ENCODE measurements around the gene PTPRN2. TPM values are rescaled to one million over a fixed set of nuclear protein-coding genes. Genes with fewer than 3 reads are reported as not detected.

Gene PTPRN2
- total and polyA plus RNA-seq, 2 experiments from 2014 or later = 0.28 TPM; not detected in 1

DNA sequence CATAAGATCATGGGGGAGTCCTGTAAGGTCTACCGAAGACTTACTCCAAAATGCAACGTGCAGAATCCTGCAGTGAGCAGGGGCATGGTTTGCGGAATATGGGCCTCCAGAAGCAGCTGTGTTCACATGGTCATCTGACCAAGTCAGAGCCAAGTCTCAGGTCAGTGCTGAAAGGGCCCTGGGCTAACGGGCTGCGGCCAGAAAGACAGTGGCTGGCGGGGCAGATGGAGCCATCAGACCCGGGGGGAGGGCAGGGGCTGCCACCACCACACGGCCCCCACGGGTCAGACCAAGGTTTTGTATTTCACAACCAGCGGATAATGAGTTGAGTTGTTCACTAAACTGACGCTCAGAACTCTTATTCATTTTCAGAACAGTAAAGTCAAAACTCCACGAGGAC is 522.3 kb downstream of the PTPRN2 start:
- Histone ChIP-seq H3K9me3 (ENCODE audit: low read depth) (no peaks in the 10 kb centered on the region), H3K27me3 (no peaks in the 10 kb centered on the region), H3K4me1 (ENCODE audit: low read depth) (no peaks in the 10 kb centered on the region), H3K36me3 (no peaks in the 10 kb centered on the region), H3K27ac (no peak overlapping the region), H3K4me3 (no peak overlapping the region)
- DNase-seq (ENCODE audit: low read depth in 1 of 2, low spot score in 1 of 2) = no peak
- TF ChIP-seq, protein P1, sequence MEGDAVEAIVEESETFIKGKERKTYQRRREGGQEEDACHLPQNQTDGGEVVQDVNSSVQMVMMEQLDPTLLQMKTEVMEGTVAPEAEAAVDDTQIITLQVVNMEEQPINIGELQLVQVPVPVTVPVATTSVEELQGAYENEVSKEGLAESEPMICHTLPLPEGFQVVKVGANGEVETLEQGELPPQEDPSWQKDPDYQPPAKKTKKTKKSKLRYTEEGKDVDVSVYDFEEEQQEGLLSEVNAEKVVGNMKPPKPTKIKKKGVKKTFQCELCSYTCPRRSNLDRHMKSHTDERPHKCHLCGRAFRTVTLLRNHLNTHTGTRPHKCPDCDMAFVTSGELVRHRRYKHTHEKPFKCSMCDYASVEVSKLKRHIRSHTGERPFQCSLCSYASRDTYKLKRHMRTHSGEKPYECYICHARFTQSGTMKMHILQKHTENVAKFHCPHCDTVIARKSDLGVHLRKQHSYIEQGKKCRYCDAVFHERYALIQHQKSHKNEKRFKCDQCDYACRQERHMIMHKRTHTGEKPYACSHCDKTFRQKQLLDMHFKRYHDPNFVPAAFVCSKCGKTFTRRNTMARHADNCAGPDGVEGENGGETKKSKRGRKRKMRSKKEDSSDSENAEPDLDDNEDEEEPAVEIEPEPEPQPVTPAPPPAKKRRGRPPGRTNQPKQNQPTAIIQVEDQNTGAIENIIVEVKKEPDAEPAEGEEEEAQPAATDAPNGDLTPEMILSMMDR (IDR thresholded peaks at IDR 0.05; ENCODE audit: low read depth, low read length) = no peak

DNA sequence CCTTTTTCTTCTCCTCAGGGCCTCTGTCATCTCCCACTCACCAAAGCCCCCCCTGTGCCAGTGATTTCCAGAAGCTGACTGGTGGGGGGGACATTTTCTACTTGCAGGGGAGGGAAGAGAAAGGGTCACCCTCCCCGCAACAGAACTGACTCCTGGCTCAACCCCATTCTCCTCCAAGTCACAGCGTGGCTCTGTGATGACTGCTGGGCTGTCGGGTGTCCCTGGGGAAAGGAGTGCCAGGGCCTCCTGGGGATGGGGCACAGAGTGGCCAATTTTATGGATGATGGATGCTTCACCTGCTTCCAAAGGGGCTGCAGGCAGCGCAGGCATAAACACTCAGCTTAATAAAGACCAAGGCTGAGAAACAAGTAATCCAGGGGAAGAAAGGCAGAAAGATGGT is 523.0 kb downstream of the PTPRN2 start:
- no peak overlapping the region for H3K27ac ChIP-seq
- no peaks in the 10 kb centered on the region for H3K9me3 ChIP-seq (ENCODE audit: low read depth)
- H3K27me3 ChIP-seq = no peaks in the 10 kb centered on the region
- no peaks in the 10 kb centered on the region for H3K4me1 ChIP-seq (ENCODE audit: low read depth)
- TF ChIP-seq, protein P1 (IDR thresholded peaks at IDR 0.05; ENCODE audit: low read depth, low read length) = no peak
- no peak for DNase-seq (ENCODE audit: low read depth in 1 of 2, low spot score in 1 of 2)
- H3K36me3 ChIP-seq = no peaks in the 10 kb centered on the region
- H3K4me3 ChIP-seq = no peak overlapping the region

DNA sequence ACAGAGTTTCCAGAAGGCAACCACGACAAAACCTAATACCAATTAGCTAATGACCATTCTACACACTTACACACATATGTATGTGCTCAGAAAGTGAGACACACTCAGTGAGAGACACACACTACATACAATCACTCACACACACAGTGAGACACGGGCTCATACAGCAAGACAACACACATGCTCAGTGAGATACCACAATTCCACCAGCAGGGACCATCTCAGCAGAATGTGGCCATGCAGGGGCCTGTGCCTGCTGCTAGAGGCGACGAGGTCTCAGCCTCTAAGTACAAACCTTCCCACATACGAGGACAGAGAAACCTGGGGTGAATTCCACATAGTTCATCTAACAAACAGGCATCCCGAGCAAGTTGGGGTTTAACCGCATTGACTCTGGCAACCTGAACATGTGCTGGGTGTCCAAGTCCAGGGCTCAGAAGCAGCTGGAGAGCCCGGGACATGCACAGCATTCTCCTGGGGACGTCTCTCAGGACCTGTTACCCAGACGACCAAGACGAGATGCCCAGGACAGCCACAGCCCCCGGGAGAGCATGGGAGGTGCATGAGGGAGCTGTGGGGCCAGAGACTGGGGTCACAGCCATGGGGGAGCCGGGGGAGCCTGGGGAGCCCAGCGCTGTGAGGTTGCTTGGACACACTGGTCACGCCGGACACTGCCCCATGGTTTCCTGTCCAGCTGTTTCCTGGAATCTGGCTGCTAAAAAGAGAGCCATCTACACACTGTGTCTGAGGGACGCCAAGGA is 523.6 kb downstream of the PTPRN2 start:
- DNase-seq (ENCODE audit: low read depth in 1 of 2, low spot score in 1 of 2) = no peak
- Histone ChIP-seq H3K27ac (no peak overlapping the region), H3K36me3 (no peaks in the 10 kb centered on the region), H3K4me3 (no peak overlapping the region), H3K9me3 (ENCODE audit: low read depth) (no peaks in the 10 kb centered on the region), H3K4me1 (ENCODE audit: low read depth) (no peaks in the 10 kb centered on the region), H3K27me3 (no peaks in the 10 kb centered on the region)
- TF ChIP-seq, protein P1 (IDR thresholded peaks at IDR 0.05; ENCODE audit: low read depth, low read length) = no peak

DNA sequence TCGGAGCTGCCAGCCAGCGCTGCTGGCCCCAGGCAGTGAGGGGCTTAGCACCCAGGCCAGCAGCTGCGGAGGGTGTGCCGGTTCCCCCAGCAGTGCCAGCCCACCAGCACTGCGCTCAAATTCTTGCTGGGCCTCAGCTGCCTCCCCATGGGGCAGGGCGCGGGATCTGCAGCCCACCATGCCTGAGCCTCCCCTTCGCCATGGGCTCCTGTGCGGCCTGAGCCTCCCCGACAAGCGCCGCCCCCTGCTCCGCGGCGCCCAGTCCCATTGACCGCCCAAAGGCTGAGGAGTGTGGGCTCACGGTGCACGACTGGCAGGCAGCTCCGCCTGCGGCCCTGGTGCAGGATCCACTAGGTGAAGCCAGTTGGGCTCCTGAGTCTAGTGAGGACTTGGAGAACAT is 525.0 kb downstream of the PTPRN2 start:
- H3K36me3 ChIP-seq = no peaks in the 10 kb centered on the region
- H3K4me3 ChIP-seq = no peak overlapping the region
- no peak overlapping the region for H3K27ac ChIP-seq
- no peaks in the 10 kb centered on the region for H3K4me1 ChIP-seq (ENCODE audit: low read depth)
- TF ChIP-seq, protein P1 (IDR thresholded peaks at IDR 0.05; ENCODE audit: low read depth, low read length) = no peak
- DNase-seq (ENCODE audit: low read depth in 1 of 2, low spot score in 1 of 2) = no peak
- no peaks in the 10 kb centered on the region for H3K9me3 ChIP-seq (ENCODE audit: low read depth)
- H3K27me3 ChIP-seq = no peaks in the 10 kb centered on the region

DNA sequence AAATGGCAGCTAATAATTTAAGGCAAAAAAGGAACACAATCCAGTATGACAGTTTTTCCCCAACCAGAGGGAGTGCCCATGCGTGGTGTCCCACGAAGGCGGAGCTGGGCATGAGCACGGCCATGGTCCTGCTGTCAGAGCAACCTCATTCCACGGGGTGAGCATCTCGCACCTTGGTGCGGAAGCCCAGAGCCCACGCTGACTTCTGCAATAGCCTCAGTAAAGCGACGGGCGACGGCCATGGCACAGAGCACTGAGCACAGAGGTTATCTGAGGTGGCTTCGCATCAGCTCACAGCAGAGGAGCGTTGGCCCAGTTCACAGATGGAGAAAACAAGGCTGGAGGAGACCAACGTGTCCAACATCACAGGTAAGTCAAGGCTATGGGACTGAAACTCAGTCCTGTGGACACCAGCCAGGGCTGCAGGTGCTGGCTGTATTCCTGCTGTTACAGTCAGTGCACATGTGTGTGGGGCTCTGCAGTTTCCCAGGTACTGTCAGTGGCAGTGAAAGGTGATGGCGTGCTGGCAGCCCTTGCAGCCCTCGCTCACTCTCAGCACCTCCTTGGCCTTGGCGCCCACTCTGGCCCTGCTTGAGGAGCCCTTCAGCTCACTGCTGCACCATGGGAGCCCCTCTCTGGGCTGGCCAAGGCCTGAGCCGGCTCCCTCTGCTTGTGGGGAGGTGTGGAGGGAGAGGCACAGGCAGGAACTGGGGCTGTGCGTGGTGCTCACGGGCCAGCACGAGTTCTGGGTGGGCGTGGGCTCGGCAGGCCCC is 525.6 kb downstream of the PTPRN2 start:
- H3K9me3 ChIP-seq (ENCODE audit: low read depth) = no peaks in the 10 kb centered on the region
- no peaks in the 10 kb centered on the region for H3K36me3 ChIP-seq
- DNase-seq (ENCODE audit: low read depth in 1 of 2, low spot score in 1 of 2) = no peak
- no peak overlapping the region for H3K4me3 ChIP-seq
- no peaks in the 10 kb centered on the region for H3K4me1 ChIP-seq (ENCODE audit: low read depth)
- H3K27me3 ChIP-seq = no peaks in the 10 kb centered on the region
- TF ChIP-seq, protein P1 (IDR thresholded peaks at IDR 0.05; ENCODE audit: low read depth, low read length) = no peak
- no peak overlapping the region for H3K27ac ChIP-seq

Data from cardiac muscle cell (in vitro differentiated cells and primary cell).